Tibial artery (tissue), 4 donors: ENCODE results near the gene CPN2.

Experiments used
- DNase-seq, 2 donors: peaks; one replicate each; pipeline ENCODE4 v3.0.0-alpha.2; 2019
- H3K27ac ChIP-seq, 2 donors: fragments of 200-600 bp; sonication (generic) in 1 of 2; 1 replicate in 1 of 2; 2 replicates in 1 of 2; pipeline ENCODE4 v1.5.1; 2018 to 2019; ENCODE audit warnings: mild to moderate bottlenecking in 1 of 2
- H3K27me3 ChIP-seq, 2 donors: fragments of 200-600 bp; sonication (generic) in 1 of 2; one replicate each; pipeline versions ENCODE4 v1.5.1 to v1.6.0; 2016 to 2019
- H3K36me3 ChIP-seq, 3 donors: fragments of 200-600 bp; sonication (generic) in 2 of 3; one replicate each; pipeline ENCODE4 v1.5.1; 2016 to 2019; ENCODE audit warnings: mild to moderate bottlenecking in 2 of 3
- H3K4me1 ChIP-seq, 4 donors: fragments of 200-600 bp; sonication (generic) in 2 of 4; 1 replicate in 3 of 4; 2 replicates in 1 of 4; pipeline ENCODE4 v1.5.1; 2016 to 2019
- H3K4me3 ChIP-seq, 2 donors: fragments of 200-600 bp; sonication (generic) in 1 of 2; 1 replicate in 1 of 2; 2 replicates in 1 of 2; pipeline ENCODE4 v1.5.1; 2018 to 2019; ENCODE audit warnings: mild to moderate bottlenecking in 2 of 2
- H3K9me3 ChIP-seq, 3 donors: fragments of 200-600 bp; sonication (generic) in 1 of 3; one replicate each; pipeline ENCODE4 v1.5.1; 2016 to 2019
- CTCF ChIP-seq, 2 experiments: fragments of 200-600 bp in 1 of 2; fragments of 450-650 bp in 1 of 2; IDR thresholded peaks; one replicate each; pipeline ENCODE4 v1.5.1; 2017 to 2019; ENCODE audit warnings: antibody characterized with exemption in 2 of 2, mild to moderate bottlenecking in 1 of 2, moderate library complexity in 1 of 2
- intact Hi-C: fragments of 100-400 bp; cut with DNase I; formaldehyde crosslinking; loops from one replicate; pipeline ENCODE4 v1.15.0; 2023; ENCODE audit warnings: low total_unique reads

Gene CPN2

GRCh38 chr3:194346621-194347020 is 4.5 kb downstream of the CPN2 start:
- Histone ChIP-seq H3K4me1 (no peaks in the 10 kb centered on the region), H3K4me3 (no peak overlapping the region), H3K36me3 (no peaks in the 10 kb centered on the region), H3K9me3 (no peaks in the 10 kb centered on the region), H3K27me3 (peaks cover 0 to 23% of the 10 kb centered on the region in 2 donors), H3K27ac (no peak overlapping the region)
- DNase-seq = no peak
- intact Hi-C loops = no loop called here
- no peak for TF ChIP-seq CTCF (IDR thresholded peaks at IDR 0.05)

GRCh38 chr3:194346035-194346434 is 5.1 kb downstream of the CPN2 start:
- no peak for DNase-seq
- Histone ChIP-seq H3K36me3 (no peaks in the 10 kb centered on the region), H3K9me3 (no peaks in the 10 kb centered on the region), H3K4me1 (no peaks in the 10 kb centered on the region), H3K4me3 (no peak overlapping the region), H3K27ac (no peak overlapping the region), H3K27me3 (peaks cover 0 to 23% of the 10 kb centered on the region in 2 donors)
- no peak for TF ChIP-seq CTCF (IDR thresholded peaks at IDR 0.05)
- intact Hi-C loops = no loop called here

GRCh38 chr3:194344012-194344411 is 7.1 kb downstream of the CPN2 start:
- intact Hi-C loops = no loop called here
- Histone ChIP-seq H3K36me3 (no peaks in the 10 kb centered on the region), H3K9me3 (no peaks in the 10 kb centered on the region), H3K27ac (no peak overlapping the region), H3K4me3 (no peak overlapping the region), H3K4me1 (no peaks in the 10 kb centered on the region), H3K27me3 (peaks cover 0 to 26% of the 10 kb centered on the region in 2 donors)
- peak; percentile 75 to 97 for TF ChIP-seq CTCF (IDR thresholded peaks at IDR 0.05)
- peak; percentile 72 to 81 for DNase-seq

GRCh38 chr3:194343561-194343893 is 7.6 kb downstream of the CPN2 start:
- no peaks in the 10 kb centered on the region for H3K4me1 ChIP-seq
- H3K4me3 ChIP-seq = no peak overlapping the region
- H3K36me3 ChIP-seq = no peaks in the 10 kb centered on the region
- no peak for DNase-seq
- peaks cover 0 to 26% of the 10 kb centered on the region in 2 donors for H3K27me3 ChIP-seq
- H3K27ac ChIP-seq = no peak overlapping the region
- no peaks in the 10 kb centered on the region for H3K9me3 ChIP-seq
- TF ChIP-seq CTCF (IDR thresholded peaks at IDR 0.05) = no peak
- intact Hi-C loops = no loop called here

- H3K9me3 ChIP-seq = no peaks in the 10 kb centered on the region
- no peak for TF ChIP-seq CTCF (IDR thresholded peaks at IDR 0.05)
- H3K4me1 ChIP-seq = no peaks in the 10 kb centered on the region
- no peak overlapping the region for H3K27ac ChIP-seq
- intact Hi-C loops = no loop called here
- DNase-seq = no peak
- no peaks in the 10 kb centered on the region for H3K36me3 ChIP-seq
- H3K4me3 ChIP-seq = no peak overlapping the region
- H3K27me3 ChIP-seq = peaks cover 0 to 26% of the 10 kb centered on the region in 2 donors
These were observed 8.1 kb downstream of the CPN2 start for GRCh38 chr3:194342861-194343560.
